Vagina (tissue), 2 donors: Measurements from ENCODE around the gene AMPD3. TPM values are rescaled to one million over a fixed set of nuclear protein-coding genes. Genes with fewer than 3 reads are reported as not detected.

ENCODE experiments used
- DNase-seq, 2 donors: peaks; one replicate each; pipeline ENCODE4 v3.0.0-alpha.2; 2017; ENCODE audit errors: extremely low spot score in 2 of 2
- H3K27ac ChIP-seq: fragments of 200-600 bp; sonication (generic); one replicate; pipeline ENCODE4 v1.5.1; 2019
- H3K27me3 ChIP-seq: fragments of 200-600 bp; sonication (generic); one replicate; pipeline ENCODE4 v1.5.1; 2019
- H3K36me3 ChIP-seq, 2 donors: fragments of 200-600 bp; sonication (generic); one replicate each; pipeline ENCODE4 v1.5.1; 2017 to 2019
- H3K4me1 ChIP-seq: fragments of 200-600 bp; sonication (generic); one replicate; pipeline ENCODE4 v1.5.1; 2019
- H3K4me3 ChIP-seq, 2 donors: fragments of 200-600 bp; sonication (generic); 1 replicate in 1 of 2; 2 replicates in 1 of 2; pipeline ENCODE4 v1.5.1; 2016 to 2019
- H3K9me3 ChIP-seq: fragments of 200-600 bp; sonication (generic); one replicate; pipeline ENCODE4 v1.5.1; 2019
- POLR2A ChIP-seq, 2 donors: fragments of 450-650 bp; IDR thresholded peaks; one replicate each; pipeline ENCODE4 v1.6.1; 2017; ENCODE audit warnings: antibody characterized with exemption in 2 of 2, mild to moderate bottlenecking in 2 of 2, moderate library complexity in 2 of 2
- POLR2AphosphoS5 ChIP-seq, 2 donors: sonication (generic); formaldehyde crosslinking; IDR thresholded peaks; one replicate each; pipeline ENCODE4 v1.9.0; 2017; ENCODE audit warnings: antibody characterized with exemption in 2 of 2, mild to moderate bottlenecking in 2 of 2, low read depth in 1 of 2; ENCODE audit not compliant: insufficient read depth in 1 of 2
- intact Hi-C: fragments of 100-400 bp; cut with DNase I; formaldehyde crosslinking; loops from one replicate; pipeline ENCODE4 v1.15.1; 2023
- total RNA-seq: library from RNA; depleted of rRNA; stranded (reverse); fragments of >200 nt; gene quantifications from one replicate; pipeline ENCODE4 v1.2.3, GENCODE V29; 2016
- TF ChIP-seq, protein P1 (sequence below), 3 experiments: fragments of 450-650 bp in 2 of 3; fragments of 200-600 bp in 1 of 3; sonication (generic) in 1 of 3; IDR thresholded peaks; one replicate each; pipeline ENCODE4 v1.5.1; 2017 to 2019; ENCODE audit warnings: antibody characterized with exemption in 3 of 3, mild to moderate bottlenecking in 2 of 3, moderate library complexity in 2 of 3

AMPD3 gene
- total RNA-seq, 1 donor from 2014 or later: 20.1 TPM

DNA sequence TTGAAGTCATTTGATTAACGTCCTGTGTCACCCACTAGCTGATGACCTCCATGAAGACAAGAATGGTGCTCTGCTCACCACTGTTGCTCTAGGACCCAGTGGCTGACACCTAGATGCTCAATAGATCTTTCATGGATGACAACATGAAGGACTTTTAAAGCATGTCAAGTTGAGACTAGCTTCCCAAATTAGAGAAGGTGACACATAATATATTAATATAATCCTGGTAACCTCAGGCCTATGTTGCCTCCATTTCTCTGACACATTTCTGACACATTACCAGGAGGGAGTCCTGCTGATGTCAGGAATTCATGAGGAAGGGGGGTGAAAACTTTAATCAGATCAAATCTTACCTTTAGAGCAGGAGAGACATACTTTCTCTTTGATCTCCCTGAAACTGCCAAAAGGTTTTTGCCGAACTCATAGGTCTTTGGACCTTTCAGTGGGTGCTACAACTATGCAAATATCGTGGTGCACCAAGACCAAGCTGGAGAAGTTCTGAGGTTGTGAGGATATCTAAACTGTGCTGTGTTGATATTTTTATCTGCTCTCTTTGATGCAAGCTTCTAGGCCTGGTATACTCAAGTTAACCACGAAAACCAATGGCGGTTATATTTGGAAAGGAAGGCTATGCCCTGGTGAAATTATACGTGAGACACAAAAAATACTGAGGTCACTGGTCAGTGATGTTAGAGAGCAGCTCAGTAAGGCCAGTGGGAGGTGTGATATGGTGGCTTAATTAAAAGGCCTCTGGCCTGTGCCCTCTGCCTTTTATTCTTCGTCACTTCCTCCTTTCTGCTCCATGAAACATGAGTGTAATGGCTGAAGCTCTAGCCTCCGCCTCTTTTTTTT, 13.2 kb upstream of the AMPD3 start:
- Histone ChIP-seq H3K4me1 (no peaks in the 10 kb centered on the region), H3K4me3 (no peak overlapping the region), H3K27ac (no peak overlapping the region), H3K27me3 (no peaks in the 10 kb centered on the region), H3K9me3 (no peaks in the 10 kb centered on the region), H3K36me3 (no peaks in the 10 kb centered on the region)
- no peak for DNase-seq
- intact Hi-C loops: no loop called here
- TF ChIP-seq POLR2A (IDR thresholded peaks at IDR 0.05): no peak
- TF ChIP-seq, protein P1, sequence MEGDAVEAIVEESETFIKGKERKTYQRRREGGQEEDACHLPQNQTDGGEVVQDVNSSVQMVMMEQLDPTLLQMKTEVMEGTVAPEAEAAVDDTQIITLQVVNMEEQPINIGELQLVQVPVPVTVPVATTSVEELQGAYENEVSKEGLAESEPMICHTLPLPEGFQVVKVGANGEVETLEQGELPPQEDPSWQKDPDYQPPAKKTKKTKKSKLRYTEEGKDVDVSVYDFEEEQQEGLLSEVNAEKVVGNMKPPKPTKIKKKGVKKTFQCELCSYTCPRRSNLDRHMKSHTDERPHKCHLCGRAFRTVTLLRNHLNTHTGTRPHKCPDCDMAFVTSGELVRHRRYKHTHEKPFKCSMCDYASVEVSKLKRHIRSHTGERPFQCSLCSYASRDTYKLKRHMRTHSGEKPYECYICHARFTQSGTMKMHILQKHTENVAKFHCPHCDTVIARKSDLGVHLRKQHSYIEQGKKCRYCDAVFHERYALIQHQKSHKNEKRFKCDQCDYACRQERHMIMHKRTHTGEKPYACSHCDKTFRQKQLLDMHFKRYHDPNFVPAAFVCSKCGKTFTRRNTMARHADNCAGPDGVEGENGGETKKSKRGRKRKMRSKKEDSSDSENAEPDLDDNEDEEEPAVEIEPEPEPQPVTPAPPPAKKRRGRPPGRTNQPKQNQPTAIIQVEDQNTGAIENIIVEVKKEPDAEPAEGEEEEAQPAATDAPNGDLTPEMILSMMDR (IDR thresholded peaks at IDR 0.05): no peak
- no peak for TF ChIP-seq POLR2AphosphoS5 (IDR thresholded peaks at IDR 0.05; ENCODE audit: insufficient read depth in 1 of 2, low read depth in 1 of 2)

DNA sequence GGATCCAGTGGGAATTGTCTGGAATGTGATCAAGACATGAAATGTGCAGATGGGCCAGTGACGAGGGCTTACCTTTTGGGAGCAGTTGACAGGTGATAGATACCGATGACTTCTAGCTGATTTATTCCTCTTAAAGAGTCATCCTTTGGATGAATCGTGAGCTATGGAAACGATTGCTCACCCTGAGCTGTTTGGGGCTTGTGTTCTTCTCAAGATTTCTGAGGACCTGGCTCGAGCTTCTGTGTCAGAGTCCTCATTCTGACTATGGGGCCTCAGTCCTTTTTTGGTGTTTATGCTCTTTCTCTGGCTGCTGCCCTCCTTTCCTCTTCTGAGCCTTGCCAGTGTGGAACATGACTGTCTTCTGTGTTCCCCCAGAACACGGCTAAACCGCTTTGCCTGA, 11.9 kb upstream of the AMPD3 start:
- no peaks in the 10 kb centered on the region for H3K4me1 ChIP-seq
- TF ChIP-seq, protein P1 (IDR thresholded peaks at IDR 0.05): no peak
- no peak for TF ChIP-seq POLR2AphosphoS5 (IDR thresholded peaks at IDR 0.05; ENCODE audit: insufficient read depth in 1 of 2, low read depth in 1 of 2)
- TF ChIP-seq POLR2A (IDR thresholded peaks at IDR 0.05): no peak
- intact Hi-C loops: no loop called here
- H3K27ac ChIP-seq: no peak overlapping the region
- H3K9me3 ChIP-seq: no peaks in the 10 kb centered on the region
- no peak for DNase-seq
- no peak overlapping the region for H3K4me3 ChIP-seq
- no peaks in the 10 kb centered on the region for H3K27me3 ChIP-seq
- no peaks in the 10 kb centered on the region for H3K36me3 ChIP-seq

DNA sequence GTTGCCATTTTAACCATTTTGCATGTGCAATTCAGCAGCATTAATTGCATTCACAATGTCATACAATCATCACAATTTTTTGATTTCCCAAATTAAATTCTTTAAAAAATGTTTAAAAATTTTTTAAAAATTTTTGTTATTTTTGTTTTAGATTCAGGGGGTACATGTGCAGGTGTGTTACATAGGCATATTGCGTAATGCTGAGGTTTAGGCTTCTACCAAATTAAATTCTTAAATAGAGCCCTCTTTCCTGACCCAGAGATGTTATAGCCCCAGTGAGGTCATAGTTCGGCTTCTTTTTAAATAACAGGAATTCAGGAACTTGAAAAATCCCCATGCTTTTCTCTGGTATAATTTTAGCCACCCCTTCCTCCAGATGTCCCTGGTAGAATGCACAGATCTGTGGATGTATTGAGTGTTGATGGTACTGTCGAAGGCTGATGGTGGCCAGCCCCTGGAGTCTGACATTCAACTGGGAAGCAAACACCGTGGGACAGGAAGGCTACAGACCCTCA, 11.3 kb upstream of the AMPD3 start:
- no peak overlapping the region for H3K27ac ChIP-seq
- no peak for DNase-seq
- H3K4me1 ChIP-seq: no peaks in the 10 kb centered on the region
- intact Hi-C loops: no loop called here
- no peaks in the 10 kb centered on the region for H3K36me3 ChIP-seq
- no peak overlapping the region for H3K4me3 ChIP-seq
- no peaks in the 10 kb centered on the region for H3K27me3 ChIP-seq
- TF ChIP-seq POLR2AphosphoS5 (IDR thresholded peaks at IDR 0.05; ENCODE audit: insufficient read depth in 1 of 2, low read depth in 1 of 2): no peak
- no peak for TF ChIP-seq POLR2A (IDR thresholded peaks at IDR 0.05)
- TF ChIP-seq, protein P1 (IDR thresholded peaks at IDR 0.05): no peak
- no peaks in the 10 kb centered on the region for H3K9me3 ChIP-seq

DNA sequence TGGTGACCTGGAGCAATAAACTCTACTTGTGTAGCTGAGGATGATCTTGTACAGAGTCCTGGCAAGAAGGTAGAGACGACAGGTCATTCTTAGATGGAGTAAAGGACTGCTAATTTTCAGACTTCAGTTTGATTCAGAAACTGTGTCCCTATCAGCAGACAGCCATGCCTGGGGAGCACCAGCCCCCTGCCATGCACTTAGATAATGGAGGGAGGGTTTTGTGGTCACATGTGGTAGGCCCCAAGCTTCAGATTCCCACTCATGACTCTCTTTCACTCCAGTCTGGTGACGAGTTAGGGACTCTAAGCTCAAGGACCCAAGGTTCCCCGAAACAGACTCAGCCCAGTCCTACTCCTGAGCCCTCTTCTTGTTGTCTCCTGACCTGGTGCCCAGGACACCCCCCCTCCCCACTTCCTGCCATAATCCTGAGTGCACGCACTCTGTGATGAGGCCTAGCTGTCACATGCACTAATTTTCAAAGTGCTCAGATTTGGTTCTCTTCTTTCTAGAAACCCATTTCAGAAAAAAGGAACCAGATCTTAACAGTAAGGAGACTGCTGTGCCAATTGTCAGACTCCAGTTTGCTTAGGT, 10.2 kb upstream of the AMPD3 start:
- TF ChIP-seq POLR2A (IDR thresholded peaks at IDR 0.05) (no peak), POLR2AphosphoS5 (IDR thresholded peaks at IDR 0.05; ENCODE audit: insufficient read depth in 1 of 2, low read depth in 1 of 2) (no peak)
- TF ChIP-seq, protein P1 (IDR thresholded peaks at IDR 0.05): no peak
- Histone ChIP-seq H3K36me3 (no peaks in the 10 kb centered on the region), H3K27ac (no peak overlapping the region), H3K4me3 (no peak overlapping the region), H3K9me3 (no peaks in the 10 kb centered on the region), H3K4me1 (no peaks in the 10 kb centered on the region), H3K27me3 (no peaks in the 10 kb centered on the region)
- intact Hi-C loops: no loop called here
- DNase-seq: no peak

DNA sequence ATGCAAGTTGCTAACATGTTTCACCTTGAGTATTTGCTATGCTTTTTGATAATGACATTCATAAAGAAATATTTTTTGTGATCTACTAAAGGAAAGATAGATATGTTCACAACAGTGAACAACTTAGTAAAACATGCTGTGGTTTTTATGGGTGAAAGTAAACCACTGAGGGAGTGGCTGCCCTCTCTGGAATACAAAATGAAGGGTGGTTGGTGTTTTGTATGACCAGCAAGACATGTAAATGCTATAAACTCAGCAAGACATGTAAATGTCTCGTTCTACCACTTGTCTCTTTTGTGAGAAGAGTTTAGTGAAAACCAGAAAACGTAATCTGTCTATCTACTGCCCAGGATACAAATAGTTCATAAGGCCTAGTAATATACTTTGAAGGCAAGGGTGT, 7.6 kb upstream of the AMPD3 start:
- Histone ChIP-seq H3K4me1 (peaks cover 21% of the 10 kb centered on the region), H3K27me3 (no peaks in the 10 kb centered on the region), H3K4me3 (no peak overlapping the region), H3K9me3 (no peaks in the 10 kb centered on the region), H3K27ac (no peak overlapping the region), H3K36me3 (no peaks in the 10 kb centered on the region)
- TF ChIP-seq POLR2AphosphoS5 (IDR thresholded peaks at IDR 0.05; ENCODE audit: insufficient read depth in 1 of 2, low read depth in 1 of 2) (no peak), POLR2A (IDR thresholded peaks at IDR 0.05) (no peak)
- TF ChIP-seq, protein P1 (IDR thresholded peaks at IDR 0.05): no peak
- intact Hi-C loops: no loop called here
- DNase-seq: no peak
